Type B pancreatic cell (in vitro differentiated cells): ENCODE measurements around the gene MIA. TPM values are rescaled to one million over a fixed set of nuclear protein-coding genes. Genes with fewer than 3 reads are reported as not detected.

Experiments used
- DNase-seq: peaks from one replicate; pipeline ENCODE4 v3.0.0; 2021; ENCODE audit warnings: mixed read lengths; ENCODE audit not compliant: unreplicated experiment; ENCODE audit errors: extremely low spot score
- H3K27ac Mint-ChIP-seq: 2 replicates; pipeline ENCODE4 v1.8.0; 2021; ENCODE audit warnings: mild to moderate bottlenecking, mixed read lengths
- H3K27me3 Mint-ChIP-seq: 2 replicates; pipeline ENCODE4 v1.8.0; 2021; ENCODE audit warnings: mixed read lengths
- H3K36me3 Mint-ChIP-seq: 2 replicates; pipeline ENCODE4 v1.8.0; 2021; ENCODE audit warnings: mixed read lengths
- H3K4me1 Mint-ChIP-seq: one replicate; pipeline ENCODE4 v1.8.0; 2021; ENCODE audit warnings: mixed read lengths; ENCODE audit not compliant: unreplicated experiment
- H3K4me3 Mint-ChIP-seq: 2 replicates; pipeline ENCODE4 v1.8.0; 2021; ENCODE audit warnings: mild to moderate bottlenecking, mixed read lengths
- H3K9me3 Mint-ChIP-seq: 2 replicates; pipeline ENCODE4 v1.8.0; 2021; ENCODE audit warnings: mixed read lengths
- CTCF ChIP-seq: fragments of 200-600 bp; sonication (generic); conservative IDR thresholded peaks from 2 replicates; pipeline ENCODE4 v1.5.0; 2021; ENCODE audit warnings: antibody characterized with exemption, mild to moderate bottlenecking
- total RNA-seq: library from RNA; stranded (reverse); gene quantifications from 2 replicates; pipeline ENCODE4 v1.2.1, GENCODE V29; 2021; ENCODE audit warnings: low replicate concordance

The MIA gene
- total RNA-seq, 1 donor from 2014 or later, result 3.2 TPM

- H3K36me3 Mint-ChIP-seq, result peaks cover 25% of the 10 kb centered on the region
- no peak overlapping the region for H3K4me3 Mint-ChIP-seq
- no peak for TF ChIP-seq CTCF
- no peaks in the 10 kb centered on the region for H3K9me3 Mint-ChIP-seq
- peak overlapping the region; percentile 93 for H3K27ac Mint-ChIP-seq
- no peaks in the 10 kb centered on the region for H3K4me1 Mint-ChIP-seq
- no peak for DNase-seq
- H3K27me3 Mint-ChIP-seq, result no peaks in the 10 kb centered on the region
These were observed 38.7 kb upstream of the MIA start for GRCh38 chr19:40736661-40737060.

- no peak for TF ChIP-seq CTCF
- peaks cover 25% of the 10 kb centered on the region for H3K36me3 Mint-ChIP-seq
- H3K4me1 Mint-ChIP-seq, result no peaks in the 10 kb centered on the region
- H3K27ac Mint-ChIP-seq, result no peak overlapping the region
- no peak overlapping the region for H3K4me3 Mint-ChIP-seq
- no peaks in the 10 kb centered on the region for H3K9me3 Mint-ChIP-seq
- DNase-seq, result no peak
- H3K27me3 Mint-ChIP-seq, result no peaks in the 10 kb centered on the region
These were observed 38.1 kb upstream of the MIA start for GRCh38 chr19:40737102-40737644.

GRCh38 chr19:40739030-40739839 lies 36.1 kb upstream of the MIA start:
- Mint-ChIP-seq H3K36me3 (peaks cover 12% of the 10 kb centered on the region), H3K27me3 (no peaks in the 10 kb centered on the region), H3K4me1 (no peaks in the 10 kb centered on the region), H3K4me3 (no peak overlapping the region), H3K9me3 (no peaks in the 10 kb centered on the region), H3K27ac (peak overlapping the region; percentile 55)
- TF ChIP-seq CTCF, result no peak
- no peak for DNase-seq

GRCh38 chr19:40739871-40740703 lies 35.2 kb upstream of the MIA start:
- H3K36me3 Mint-ChIP-seq, result peaks cover 11% of the 10 kb centered on the region
- peak overlapping the region; percentile 76 for H3K27ac Mint-ChIP-seq
- TF ChIP-seq CTCF, result no peak
- H3K27me3 Mint-ChIP-seq, result no peaks in the 10 kb centered on the region
- H3K4me1 Mint-ChIP-seq, result peaks cover 3% of the 10 kb centered on the region
- H3K4me3 Mint-ChIP-seq, result no peak overlapping the region
- no peak for DNase-seq
- no peaks in the 10 kb centered on the region for H3K9me3 Mint-ChIP-seq

- H3K9me3 Mint-ChIP-seq, result no peaks in the 10 kb centered on the region
- TF ChIP-seq CTCF, result no peak
- H3K36me3 Mint-ChIP-seq, result peaks cover 4% of the 10 kb centered on the region
- H3K27me3 Mint-ChIP-seq, result no peaks in the 10 kb centered on the region
- DNase-seq, result no peak
- H3K27ac Mint-ChIP-seq, result peak overlapping the region; percentile 76
- no peak overlapping the region for H3K4me3 Mint-ChIP-seq
- peaks cover 7% of the 10 kb centered on the region for H3K4me1 Mint-ChIP-seq
These were observed 34.6 kb upstream of the MIA start for GRCh38 chr19:40740747-40741146.
